Measurements from ENCODE around the gene ARRB1. TPM values are rescaled to one million over a fixed set of nuclear protein-coding genes. Genes with fewer than 3 reads are reported as not detected.

ARRB1 gene
- total RNA-seq, 1 experiment from 2014 or later, result 44.6 TPM

Other genes starting within 250 kb of the ARRB1 start
- gene SLCO2B1, start 200.6 kb downstream of the ARRB1 start, total RNA-seq (2014; rRNA removed; shearing (Covaris generic)), result not detected in 2 replicates
- not detected in 2 replicates for gene TPBGL, start 110.9 kb downstream of the ARRB1 start, total RNA-seq (2014; rRNA removed; shearing (Covaris generic))
- gene RPS3, start 47.9 kb upstream of the ARRB1 start, total RNA-seq (2014; rRNA removed; shearing (Covaris generic)), result 2,959 and 3,951 TPM in 2 replicates
- not detected in 2 replicates for gene KLHL35, start 81.5 kb upstream of the ARRB1 start, total RNA-seq (2014; rRNA removed; shearing (Covaris generic))
- gene GDPD5, start 174.3 kb upstream of the ARRB1 start, total RNA-seq (2014; rRNA removed; shearing (Covaris generic)), result 4.6 and 10.8 TPM in 2 replicates
- gene SERPINH1, start 210.6 kb upstream of the ARRB1 start, total RNA-seq (2014; rRNA removed; shearing (Covaris generic)), result 721 and 818 TPM in 2 replicates